Large intestine (tissue), 3 donors: ENCODE measurements around the gene NCAPH2. TPM values are rescaled to one million over a fixed set of nuclear protein-coding genes. Genes with fewer than 3 reads are reported as not detected.

Source experiments
- DNase-seq, 2 donors: peaks; one replicate each; pipeline versions ENCODE4 v3.0.0 to v3.0.0-alpha.2; 2013
- H3K27ac ChIP-seq: one replicate; pipeline ENCODE4 v1.5.1; 2013; ENCODE audit warnings: low read length
- H3K27me3 ChIP-seq: 2 replicates; pipeline ENCODE4 v1.6.1; 2013; ENCODE audit warnings: low read length; ENCODE audit not compliant: control insufficient read depth, insufficient read depth
- H3K36me3 ChIP-seq: 2 replicates; pipeline ENCODE4 v1.6.1; 2013; ENCODE audit warnings: low read length; ENCODE audit not compliant: control insufficient read depth, insufficient read depth
- H3K4me1 ChIP-seq: one replicate; pipeline ENCODE4 v1.6.1; 2013; ENCODE audit warnings: low read length; ENCODE audit not compliant: control insufficient read depth, insufficient read depth
- H3K4me3 ChIP-seq: one replicate; pipeline ENCODE4 v1.5.1; 2013; ENCODE audit warnings: low read length
- H3K9me3 ChIP-seq: one replicate; pipeline ENCODE4 v1.6.1; 2013; ENCODE audit warnings: mild to moderate bottlenecking, low read depth, low read length, moderate library complexity; ENCODE audit not compliant: control insufficient read depth
- WGBS: methylation state at CpG from one replicate; pipeline ENCODE4 v1.1.5; 2013; ENCODE audit warnings: low lambda C conversion rate; ENCODE audit not compliant: insufficient coverage; 5-methylcytosine and 5-hydroxymethylcytosine counted together
- polyA plus RNA-seq: library from polyadenylated mRNA; unstranded; fragments of 120-200 nt; gene quantifications from one replicate; pipeline ENCODE4 v1.2.1, GENCODE V29; 2013

Gene NCAPH2
- polyA plus RNA-seq, 1 donor: 31.2 TPM

GRCh38 chr22:50483106-50483505 lies 24.9 kb upstream of the NCAPH2 start:
- H3K4me1 ChIP-seq: peaks cover 24% of the 10 kb centered on the region
- H3K36me3 ChIP-seq: no peaks in the 10 kb centered on the region
- peak overlapping the region; percentile 64 for H3K4me3 ChIP-seq
- DNase-seq: no peak
- peaks cover 38% of the 10 kb centered on the region for H3K27me3 ChIP-seq
- peak overlapping the region; percentile 94 for H3K27ac ChIP-seq
- WGBS: no CpG with 5 or more reads among the region's 10 CpGs
- peaks cover 8% of the 10 kb centered on the region for H3K9me3 ChIP-seq

- no peak for DNase-seq
- Histone ChIP-seq H3K27ac (peak overlapping the region; percentile 94), H3K4me1 (peaks cover 24% of the 10 kb centered on the region), H3K9me3 (peaks cover 8% of the 10 kb centered on the region), H3K27me3 (peaks cover 36% of the 10 kb centered on the region), H3K36me3 (no peaks in the 10 kb centered on the region), H3K4me3 (peak overlapping the region; percentile 64)
- no CpG with 5 or more reads among the region's 8 CpGs for WGBS
Measured at GRCh38 chr22:50483556-50483955, 24.5 kb upstream of the NCAPH2 start.

- peaks cover 24% of the 10 kb centered on the region for H3K4me1 ChIP-seq
- H3K27me3 ChIP-seq: peaks cover 31% of the 10 kb centered on the region
- peaks cover 8% of the 10 kb centered on the region for H3K9me3 ChIP-seq
- H3K27ac ChIP-seq: peak overlapping the region; percentile 94
- H3K36me3 ChIP-seq: no peaks in the 10 kb centered on the region
- DNase-seq: peak; percentile 95 to 97
- peak overlapping the region; percentile 64 for H3K4me3 ChIP-seq
- no CpG with 5 or more reads among the region's 31 CpGs for WGBS
Measured at GRCh38 chr22:50483977-50484853, 23.8 kb upstream of the NCAPH2 start.

- H3K36me3 ChIP-seq: no peaks in the 10 kb centered on the region
- WGBS: no CpG with 5 or more reads among the region's 29 CpGs
- H3K9me3 ChIP-seq: peaks cover 8% of the 10 kb centered on the region
- H3K4me1 ChIP-seq: peaks cover 24% of the 10 kb centered on the region
- peak overlapping the region; percentile 94 for H3K27ac ChIP-seq
- peak in 1 of 2 donors; percentile 30 for DNase-seq
- H3K4me3 ChIP-seq: no peak overlapping the region
- peaks cover 19% of the 10 kb centered on the region for H3K27me3 ChIP-seq
Measured at GRCh38 chr22:50485221-50486131, 22.5 kb upstream of the NCAPH2 start.

GRCh38 chr22:50486561-50487289 lies 21.3 kb upstream of the NCAPH2 start, which contains the start of gene MIOX:
Gene MIOX, plus strand, starts transcription at chr22:50486859. Its CDS starts 39 bp downstream, at chr22:50486898.
- Histone ChIP-seq H3K36me3 (no peaks in the 10 kb centered on the region), H3K27me3 (peaks cover 11% of the 10 kb centered on the region), H3K4me3 (no peak within 1 kb of the TSS), H3K27ac (peak within 1 kb of the TSS; percentile 94), H3K4me1 (peaks cover 24% of the 10 kb centered on the region), H3K9me3 (peaks cover 5% of the 10 kb centered on the region)
- WGBS: no CpG with 5 or more reads among the region's 23 CpGs
- no peak for DNase-seq

GRCh38 chr22:50487290-50488005 lies 20.6 kb upstream of the NCAPH2 start:
- WGBS: no CpG with 5 or more reads among the region's 23 CpGs
- no peaks in the 10 kb centered on the region for H3K9me3 ChIP-seq
- no peak overlapping the region for H3K27ac ChIP-seq
- peaks cover 4% of the 10 kb centered on the region for H3K27me3 ChIP-seq
- no peaks in the 10 kb centered on the region for H3K36me3 ChIP-seq
- peaks cover 20% of the 10 kb centered on the region for H3K4me1 ChIP-seq
- no peak for DNase-seq
- no peak overlapping the region for H3K4me3 ChIP-seq

- Histone ChIP-seq H3K9me3 (no peaks in the 10 kb centered on the region), H3K27me3 (peaks cover 2% of the 10 kb centered on the region), H3K27ac (no peak overlapping the region), H3K4me3 (no peak overlapping the region), H3K36me3 (no peaks in the 10 kb centered on the region), H3K4me1 (peaks cover 20% of the 10 kb centered on the region)
- WGBS: no CpG with 5 or more reads among the region's 18 CpGs
- no peak for DNase-seq
Measured at GRCh38 chr22:50488006-50488677, 19.9 kb upstream of the NCAPH2 start.

GRCh38 chr22:50488886-50489285 lies 19.1 kb upstream of the NCAPH2 start:
- Histone ChIP-seq H3K9me3 (no peaks in the 10 kb centered on the region), H3K4me3 (no peak overlapping the region), H3K4me1 (peaks cover 14% of the 10 kb centered on the region), H3K36me3 (no peaks in the 10 kb centered on the region), H3K27ac (no peak overlapping the region), H3K27me3 (peaks cover 2% of the 10 kb centered on the region)
- WGBS: no CpG with 5 or more reads among the region's 19 CpGs
- no peak for DNase-seq
